Kidney (tissue), 14 donors: ENCODE results near the gene IL4R. TPM values are rescaled to one million over a fixed set of nuclear protein-coding genes. Genes with fewer than 3 reads are reported as not detected.
A peak's percentile ranks its signal among the peaks of the same experiment; 100 is the strongest.
"Not testable (repeated sequence)": the region's sequence is repeated elsewhere in the genome, so short reads cannot be mapped to it uniquely, and the experiment has no call there.

ENCODE experiments used
- DNase-seq, 5 donors: peaks; one replicate each; pipeline ENCODE4 v3.0.0-alpha.2; 2013 to 2020
- FAIRE-seq: peaks from 2 replicates; lab custom pipeline; 2012; peaks lifted over from hg19 to GRCh38; lab: Jason Lieb, UNC
- H3K27ac ChIP-seq, 2 donors: one replicate each; pipeline ENCODE4 v1.7.0; 2013; ENCODE audit warnings: low read depth in 2 of 2, low read length in 2 of 2, inconsistent platforms in 1 of 2
- H3K27me3 ChIP-seq: one replicate; pipeline ENCODE4 v1.7.1; 2013; ENCODE audit warnings: low read length, inconsistent platforms; ENCODE audit not compliant: control insufficient read depth, insufficient read depth
- H3K36me3 ChIP-seq, 3 donors: one replicate each; pipeline versions ENCODE4 v1.7.0 to v1.7.1; 2013; ENCODE audit warnings: low read length in 3 of 3, control low read depth in 1 of 3, inconsistent platforms in 1 of 3; ENCODE audit not compliant: insufficient read depth in 3 of 3, control insufficient read depth in 2 of 3
- H3K4me1 ChIP-seq, 3 donors: one replicate each; pipeline versions ENCODE4 v1.7.0 to v1.7.1; 2013; ENCODE audit warnings: low read length in 3 of 3, inconsistent platforms in 1 of 3, low read depth in 1 of 3; ENCODE audit not compliant: control insufficient read depth in 2 of 3, insufficient read depth in 2 of 3
- H3K4me3 ChIP-seq, 3 donors: one replicate each; pipeline versions ENCODE4 v1.7.0 to v1.8.1; 2013; ENCODE audit warnings: low read length in 3 of 3, control low read depth in 1 of 3, inconsistent platforms in 1 of 3
- H3K9ac ChIP-seq, 3 donors: one replicate each; pipeline versions ENCODE4 v1.7.0 to v1.7.1; 2013; ENCODE audit warnings: low read length in 3 of 3, control low read depth in 1 of 3, inconsistent platforms in 1 of 3
- H3K9me3 ChIP-seq, 3 donors: one replicate each; pipeline versions ENCODE4 v1.7.0 to v1.7.1; 2013; ENCODE audit warnings: low read length in 3 of 3, control low read depth in 1 of 3, inconsistent platforms in 1 of 3; ENCODE audit not compliant: control insufficient read depth in 2 of 3, insufficient read depth in 1 of 3
- CTCF ChIP-seq: IDR thresholded peaks from 3 replicates; pipeline ENCODE4 v1.5.1; 2012; ENCODE audit warnings: mild to moderate bottlenecking, moderate library complexity, borderline replicate concordance; ENCODE audit not compliant: insufficient read depth; ENCODE audit errors: extremely low read depth
- intact Hi-C: fragments of 100-400 bp; cut with DNase I; formaldehyde crosslinking; loops from one replicate; pipeline ENCODE4 v1.11.1; 2022
- polyA plus RNA-seq: library from polyadenylated mRNA; stranded (reverse); fragments of 350-450 nt; fragmentation: Illumina TruSeq; extraction: RNeasy Lipid Tissue Mini Kit (QIAGEN cat#74804); gene quantifications from one replicate; pipeline ENCODE4 v1.2.3, GENCODE V29; 2014; ENCODE audit warnings: low read depth, low replicate concordance; ENCODE audit not compliant: insufficient read depth
- total RNA-seq: library from RNA; stranded (reverse); fragmentation: NEBNext Ultra II Directional; extraction: Animal tissue kit (Norgen Biotek cat#: 25700); gene quantifications from one replicate; pipeline ENCODE4 v1.2.1, GENCODE V29; 2021
- donor health status: control.
- donor health status: control.
- donor health status: control.
- donor health status: control.
- donor health status: control.
- donor health status: DM: yes; HTN: yes; CAD: no.
- donor health status: Normal renal cell carcinoma (clear cell type).

The IL4R gene
- total and polyA plus RNA-seq, 2 donors from 2014 or later, result 13.8 to 115 TPM

- H3K36me3 ChIP-seq, result no peaks in the 10 kb centered on the region
- no peaks in the 10 kb centered on the region for H3K27me3 ChIP-seq
- intact Hi-C loops, result no loop called here
- H3K4me1 ChIP-seq, result peaks cover 0 to 5% (median 4%) of the 10 kb centered on the region in 3 donors
- H3K9me3 ChIP-seq, result no peaks in the 10 kb centered on the region
- H3K9ac ChIP-seq, result no peak overlapping the region
- no peak for TF ChIP-seq CTCF
- no peak overlapping the region for H3K27ac ChIP-seq
- FAIRE-seq (no peak), DNase-seq (peak in 1 of 5 donors; percentile 11)
- H3K4me3 ChIP-seq, result no peak overlapping the region
These were observed 39.9 kb upstream of the IL4R start for GRCh38 chr16:27273670-27274423.

GRCh38 chr16:27274424-27274874 lies 39.3 kb upstream of the IL4R start:
- intact Hi-C loops, H3K27me3 ChIP-seq, H3K4me1 ChIP-seq, FAIRE-seq, DNase-seq, H3K9me3 ChIP-seq, H3K36me3 ChIP-seq, H3K27ac ChIP-seq, H3K4me3 ChIP-seq, H3K9ac ChIP-seq: not testable (repeated sequence)

GRCh38 chr16:27275394-27275793 lies 38.4 kb upstream of the IL4R start:
- FAIRE-seq (no peak), DNase-seq (no peak)
- no peaks in the 10 kb centered on the region for H3K27me3 ChIP-seq
- no peak overlapping the region for H3K27ac ChIP-seq
- intact Hi-C loops, result no loop called here
- H3K9me3 ChIP-seq, result no peaks in the 10 kb centered on the region
- H3K4me3 ChIP-seq, result no peak overlapping the region
- H3K36me3 ChIP-seq, result no peaks in the 10 kb centered on the region
- H3K4me1 ChIP-seq, result peaks cover 0 to 2% (median 0%) of the 10 kb centered on the region in 3 donors
- TF ChIP-seq CTCF, result no peak
- H3K9ac ChIP-seq, result no peak overlapping the region

- Histone ChIP-seq H3K27me3 (no peaks in the 10 kb centered on the region), H3K9me3 (no peaks in the 10 kb centered on the region), H3K9ac (no peak overlapping the region), H3K36me3 (no peaks in the 10 kb centered on the region), H3K4me1 (no peaks in the 10 kb centered on the region), H3K4me3 (no peak overlapping the region), H3K27ac (no peak overlapping the region)
- DNase-seq, result no peak
- intact Hi-C loops, result no loop called here
- no peak for FAIRE-seq
- TF ChIP-seq CTCF, result no peak
These were observed 32.5 kb upstream of the IL4R start for GRCh38 chr16:27281243-27281642.
